Stimulated activated CD8-positive, alpha-beta memory T cell treated with anti-CD3 and anti-CD28 coated beads, Interleukin-7, amount 100 ng/mL, for 4 hours (primary cell): ENCODE data around the gene NFYA.

Source experiments
- DNase-seq, 2 donors: peaks; one replicate each; pipeline ENCODE4 v3.0.0-alpha.2; 2020; ENCODE audit warnings: low read depth in 2 of 2

Gene NFYA

GRCh38 chr6:41072836-41073202, at the start of gene NFYA:
Gene NFYA, plus strand, starts transcription at chr6:41072974. Its CDS starts 6,116 bp downstream, at chr6:41079090.
- DNase-seq: peak in 1 of 2 donors; percentile 99

- no peak for DNase-seq
These were observed 49.7 kb upstream of the NFYA start for GRCh38 chr6:41023114-41023513.

DNA sequence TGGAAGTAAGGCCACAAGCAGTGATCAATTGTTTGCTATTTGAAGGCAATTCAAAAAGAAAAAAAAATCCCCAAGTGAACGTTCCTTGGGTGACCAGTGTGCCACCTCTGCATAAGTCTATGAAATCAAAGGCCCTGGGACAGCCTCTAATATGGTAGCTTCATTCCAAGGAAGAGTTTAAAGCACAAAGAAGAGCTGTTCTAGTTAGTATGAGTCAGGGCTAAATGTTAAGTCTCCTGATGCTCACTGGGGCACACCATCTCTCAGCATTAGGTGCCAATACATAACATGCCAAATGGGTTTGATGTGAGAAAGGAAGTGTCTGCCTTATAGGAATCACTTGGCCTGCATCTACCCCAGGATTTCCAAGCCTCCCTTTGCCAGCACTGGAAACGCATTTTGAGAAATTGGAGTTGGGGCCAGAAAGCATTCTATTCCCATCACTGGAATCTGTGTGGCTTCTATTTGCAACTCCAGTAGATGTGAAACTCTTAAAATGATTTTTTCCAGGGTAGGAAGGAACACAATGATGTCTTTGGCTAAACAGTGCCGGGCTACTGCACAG, 46.7 kb upstream of the NFYA start:
- no peak for DNase-seq

DNA sequence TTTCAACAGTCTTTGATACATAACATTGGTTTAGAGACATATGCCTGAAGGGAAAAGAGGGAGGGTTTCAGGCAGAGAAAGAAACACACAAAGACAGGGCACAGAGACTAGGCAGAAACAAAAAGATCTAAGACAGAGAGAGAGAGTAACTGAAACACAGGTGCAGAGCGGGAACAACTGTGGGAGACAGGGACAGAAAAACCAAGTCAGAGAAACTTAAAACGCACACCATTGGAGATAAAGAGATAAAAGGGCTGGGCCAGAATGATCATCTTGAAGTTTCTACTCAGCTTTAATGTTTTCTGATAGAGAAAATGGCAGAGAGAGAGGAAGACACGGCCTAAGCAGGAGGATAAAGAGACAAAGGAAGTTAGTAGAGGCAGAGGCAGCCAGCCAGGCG, 45.5 kb upstream of the NFYA start:
- no peak for DNase-seq

- DNase-seq: peak; percentile 13 to 55
These were observed 44.8 kb upstream of the NFYA start for GRCh38 chr6:41027799-41028560.

DNA sequence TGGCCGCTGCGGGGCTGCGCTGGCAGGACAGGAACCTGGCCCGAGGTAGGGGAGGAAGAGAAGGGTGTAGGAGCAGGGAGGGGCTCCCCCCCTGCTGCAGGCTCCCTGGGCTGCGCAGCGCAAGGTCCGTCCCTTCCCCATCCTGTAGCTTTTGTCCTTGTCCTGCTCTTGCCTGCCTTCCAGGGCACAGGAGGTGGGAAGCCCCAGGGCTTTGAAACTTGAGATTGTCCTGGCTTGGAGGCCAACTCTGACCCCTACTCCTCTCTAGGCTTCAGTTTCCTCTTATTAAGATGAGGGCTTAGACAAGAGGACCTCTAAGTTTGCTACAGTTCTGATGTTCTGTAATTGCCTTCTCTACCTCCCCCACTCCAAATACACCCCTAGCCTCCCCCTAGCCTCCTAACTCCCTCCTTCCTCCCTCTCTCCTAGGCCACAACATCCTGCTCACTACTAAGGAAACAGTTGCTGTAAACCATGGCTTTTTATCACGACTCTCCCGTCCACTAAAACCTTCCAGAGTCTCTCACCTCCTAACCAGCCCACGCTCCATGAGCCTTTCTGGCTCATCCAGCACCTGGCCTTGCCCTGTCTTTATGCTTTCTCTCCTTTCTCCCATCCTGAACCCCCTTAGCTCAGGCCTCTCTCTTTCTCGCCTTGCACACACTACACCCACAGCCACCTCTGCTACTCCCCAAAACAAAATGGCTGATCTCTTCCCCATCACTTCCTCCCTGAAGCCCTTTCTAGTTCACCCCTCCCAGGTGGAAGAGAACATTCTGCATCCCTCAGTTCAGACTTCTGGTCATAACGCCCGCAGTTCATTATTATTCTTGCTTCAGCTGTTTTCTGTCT, 44.0 kb upstream of the NFYA start:
- DNase-seq: no peak

- no peak for DNase-seq
These were observed 39.9 kb upstream of the NFYA start for GRCh38 chr6:41032830-41033229.

DNA sequence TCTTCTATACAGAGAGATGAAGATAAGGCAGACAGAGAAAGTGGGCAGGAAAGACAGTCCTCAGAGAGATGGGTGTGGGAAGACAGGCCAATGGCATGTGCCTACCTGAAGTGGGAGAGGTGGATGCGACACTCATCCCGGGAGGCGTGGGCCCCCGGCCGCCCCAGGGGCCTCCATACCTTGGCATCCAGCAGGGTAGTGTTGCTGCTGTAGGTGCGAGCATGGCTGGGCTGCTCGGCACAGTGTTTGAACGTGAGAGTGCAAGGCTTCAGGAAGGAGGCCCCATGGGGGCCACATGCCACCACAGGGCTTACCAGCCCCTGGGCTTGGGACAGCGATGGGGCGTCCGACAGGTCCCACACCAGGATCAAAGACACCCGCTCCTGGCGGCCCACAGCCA, 39.0 kb upstream of the NFYA start:
- DNase-seq: no peak

DNA sequence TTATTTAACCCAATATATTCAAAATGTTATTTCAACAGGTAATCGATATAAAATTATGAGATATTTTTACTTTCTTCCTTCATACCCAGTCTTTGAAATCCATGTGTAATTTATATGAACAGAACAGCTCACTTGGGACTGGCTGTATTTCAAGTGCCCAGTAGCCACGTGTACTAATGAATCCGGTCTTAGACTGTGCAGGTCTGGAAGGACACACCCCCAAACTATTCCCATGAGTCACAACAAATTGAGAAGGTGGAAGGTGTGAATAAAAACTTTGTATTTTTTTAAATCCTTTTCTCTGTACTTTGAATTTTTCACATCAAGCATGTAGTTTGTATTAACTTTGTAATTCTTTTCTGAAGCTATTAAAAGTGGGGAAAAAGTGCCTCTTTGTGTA, 36.6 kb upstream of the NFYA start:
- DNase-seq: no peak

GRCh38 chr6:41036601-41037000, 36.2 kb upstream of the NFYA start:
- DNase-seq: no peak

DNA sequence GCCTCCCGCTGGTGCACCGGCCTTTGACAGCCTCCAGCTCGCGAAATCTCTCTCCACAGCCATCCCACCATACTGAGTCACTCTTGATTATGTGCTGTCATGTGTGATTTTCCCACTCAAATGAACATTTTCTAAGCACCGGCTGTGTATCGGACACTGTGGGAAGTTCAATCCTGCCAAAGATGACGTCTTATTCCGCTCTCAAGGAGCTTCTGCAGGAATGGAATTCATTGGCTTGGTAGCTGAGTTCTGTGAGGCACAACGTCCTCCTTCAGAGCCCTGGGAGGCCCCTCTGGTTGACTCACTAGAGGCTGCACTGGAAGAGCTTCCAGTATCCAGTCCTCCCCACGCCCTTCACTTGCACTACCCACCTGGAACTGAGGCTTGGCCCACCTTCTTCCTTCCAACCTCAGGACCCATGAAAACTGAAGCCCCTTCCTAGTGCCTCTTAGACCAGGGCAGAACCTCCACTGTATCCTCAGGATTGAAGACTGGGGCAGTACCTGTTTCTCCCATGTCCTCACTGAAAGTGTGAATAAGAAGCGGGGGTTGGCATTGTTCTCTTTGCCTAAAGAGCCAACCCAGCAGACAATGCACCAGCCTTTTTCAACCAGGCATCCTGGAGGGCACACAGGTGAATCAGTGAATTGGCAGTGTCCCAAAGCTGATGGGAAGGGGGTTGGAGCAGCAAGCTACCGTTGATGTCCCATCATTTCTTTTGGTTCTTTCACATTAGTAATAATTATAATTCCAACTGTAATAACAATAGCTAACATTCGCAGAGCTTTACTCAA, 35.5 kb upstream of the NFYA start:
- DNase-seq: no peak

DNA sequence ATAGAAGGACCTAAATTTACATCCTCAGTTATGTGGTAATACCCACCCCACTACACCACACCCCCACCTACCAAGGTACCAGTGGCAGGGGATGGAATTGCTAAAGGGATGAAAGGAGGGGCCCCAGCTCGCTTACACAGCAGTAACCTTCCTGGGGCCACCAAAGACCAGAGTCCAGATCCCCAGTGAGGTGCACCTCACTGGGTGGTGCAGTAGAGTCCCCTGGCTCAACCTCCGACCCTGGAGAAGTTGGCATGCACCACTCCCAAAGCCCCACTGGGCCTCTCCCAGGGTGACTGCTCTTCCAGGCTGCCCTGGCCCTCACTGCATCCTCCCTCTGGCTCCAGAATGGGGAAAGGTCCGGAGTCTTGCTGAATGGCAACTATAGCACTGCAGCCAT, 34.6 kb upstream of the NFYA start:
- no peak for DNase-seq

DNA sequence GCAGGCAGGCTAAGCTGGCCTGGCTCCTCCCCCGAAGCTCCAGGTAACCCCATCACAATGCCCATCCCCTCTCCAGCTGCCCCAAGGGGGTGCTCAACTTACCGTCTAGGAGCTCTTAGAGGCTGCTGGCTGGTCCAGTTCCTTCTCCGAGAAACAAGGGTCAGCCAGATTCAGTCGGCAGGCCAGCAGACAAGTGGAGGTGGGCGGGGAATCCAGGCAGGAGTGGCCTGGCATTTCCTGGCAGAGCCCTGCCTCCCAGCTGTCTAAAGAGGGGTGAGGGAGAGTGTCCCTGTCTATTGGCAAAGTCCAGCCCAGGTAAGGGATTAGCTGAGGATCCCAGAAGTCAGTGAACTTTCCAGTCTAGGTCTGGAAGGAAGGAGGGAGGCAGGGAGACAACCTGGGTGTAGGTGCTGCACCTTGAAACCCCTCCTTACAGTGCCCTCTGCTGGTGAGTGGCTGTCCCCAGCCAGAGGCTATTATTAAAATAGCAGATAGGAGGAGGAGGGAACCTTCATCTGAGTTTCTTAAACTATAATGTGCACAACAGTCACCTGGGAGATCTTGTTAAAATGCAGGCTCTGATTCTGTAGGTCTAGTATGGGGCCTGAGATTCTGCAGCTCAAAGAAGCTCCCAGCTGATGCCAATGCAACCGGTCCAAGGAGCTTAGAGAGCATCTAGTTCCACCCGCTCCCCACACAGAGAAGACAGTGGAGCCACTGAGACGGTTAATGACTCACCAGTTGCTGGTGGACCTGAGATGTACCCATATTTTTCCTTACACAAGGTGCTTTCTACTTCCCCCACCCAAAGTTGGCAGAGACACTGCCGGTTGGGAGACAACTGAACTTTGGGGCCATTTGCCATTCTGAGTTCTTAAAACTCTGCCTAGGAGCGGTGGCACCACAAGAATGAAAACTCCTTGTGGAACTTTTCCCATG, 33.4 kb upstream of the NFYA start, which contains the start of gene UNC5CL:
UNC5CL (minus strand) TSS at position 162 of the 939 bp plus-strand sequence. CDS start 4,147 bp downstream, outside the sequence.
- DNase-seq: peak in 1 of 2 donors; percentile 21

DNA sequence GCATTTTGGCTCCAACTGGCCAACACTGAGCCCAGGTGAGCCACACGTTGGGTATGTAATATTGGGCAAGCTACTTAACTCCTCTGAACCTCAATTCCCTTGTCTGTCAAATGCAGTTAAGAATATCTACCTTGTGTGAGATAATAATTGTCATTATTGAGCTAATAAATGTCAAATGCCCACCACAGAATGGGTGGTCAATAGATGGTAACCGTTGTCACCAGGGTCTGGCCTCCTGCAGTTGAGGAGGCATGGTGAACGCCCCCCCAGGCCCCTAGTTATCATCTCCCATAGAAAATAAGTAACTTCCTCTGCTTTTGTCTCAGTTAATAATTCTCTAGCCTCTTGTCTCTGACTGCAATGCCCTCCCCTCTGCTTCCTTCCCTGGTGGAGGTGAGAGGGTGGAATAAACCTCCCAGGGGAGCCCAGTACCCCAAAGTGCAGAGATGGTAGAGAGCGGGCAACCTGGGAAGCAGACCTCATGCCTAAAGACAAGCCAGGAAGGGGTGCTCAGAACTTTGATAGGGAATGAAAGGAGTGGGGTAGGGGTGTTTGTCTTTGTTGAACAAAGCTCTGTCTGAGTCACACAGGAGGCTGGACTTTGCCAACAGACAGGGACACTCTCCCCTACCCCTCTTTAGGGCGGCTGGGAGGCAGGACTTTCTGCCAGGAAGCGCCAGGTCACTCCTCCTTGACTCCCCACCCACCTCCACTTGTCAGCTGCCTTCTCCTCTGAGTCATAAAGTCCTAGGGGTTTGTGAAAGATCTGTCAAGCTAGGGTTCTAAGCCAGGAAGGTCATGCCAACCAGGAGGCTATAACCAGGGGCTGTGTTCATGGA, 32.5 kb upstream of the NFYA start:
- no peak for DNase-seq

DNA sequence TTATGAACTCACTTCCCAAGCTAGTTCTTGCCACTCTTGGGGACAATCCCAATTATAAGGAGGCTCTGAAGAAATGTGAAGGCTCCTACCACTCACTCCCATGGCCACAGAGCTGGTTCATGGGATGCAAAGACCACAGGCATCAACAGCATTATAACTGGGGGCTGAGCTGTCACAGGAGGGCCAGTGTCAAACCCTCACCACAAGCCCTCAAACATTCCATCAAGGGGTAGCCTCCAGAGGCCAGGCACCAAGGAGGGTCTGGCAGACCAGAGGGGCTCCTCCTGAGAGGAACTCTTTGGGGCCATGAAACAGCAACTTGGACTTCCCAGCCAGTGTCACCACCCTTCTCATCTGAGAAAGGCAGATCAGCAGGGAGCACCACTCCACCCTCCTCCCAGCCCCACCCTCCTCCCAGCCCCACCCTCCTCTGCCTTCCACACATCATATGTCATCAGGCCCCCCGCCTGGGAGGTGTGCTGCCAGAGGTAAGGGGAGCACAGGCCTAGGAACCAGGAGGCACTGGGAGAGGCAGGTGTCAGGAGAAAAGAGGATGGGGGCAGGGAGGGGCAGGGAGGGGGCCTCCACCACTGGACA, 31.7 kb upstream of the NFYA start:
- DNase-seq: no peak

GRCh38 chr6:41042226-41043055, 30.3 kb upstream of the NFYA start, which contains the start of gene TSPO2:
Gene TSPO2, plus strand, starts transcription at chr6:41042467. Its CDS starts 519 bp downstream, at chr6:41042986.
- DNase-seq: no peak

DNA sequence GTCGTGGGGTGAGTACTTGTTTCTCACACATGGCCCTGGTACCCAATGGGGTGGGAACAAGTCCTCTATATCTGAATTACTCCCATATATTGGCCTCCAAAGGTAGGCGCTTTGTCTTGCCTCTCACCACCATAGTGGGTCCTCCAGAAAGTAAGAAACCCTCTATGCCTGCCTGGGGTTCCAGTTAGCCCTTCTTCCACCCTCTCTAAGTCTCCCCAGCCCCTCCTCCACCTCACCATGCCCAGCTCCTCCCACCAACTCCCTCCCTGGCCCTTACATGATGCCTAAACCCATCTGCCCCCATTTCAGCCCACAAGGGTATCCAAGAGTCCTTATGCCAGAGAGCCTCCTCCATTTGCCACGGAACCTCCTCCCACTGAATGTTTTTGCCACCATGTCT, 29.6 kb upstream of the NFYA start:
- DNase-seq: no peak

GRCh38 chr6:41045664-41046063, 27.1 kb upstream of the NFYA start:
- no peak for DNase-seq
